ENCODE data around the gene ZC3H14. TPM values are rescaled to one million over a fixed set of nuclear protein-coding genes. Genes with fewer than 3 reads are reported as not detected.

ZC3H14 gene
- total RNA-seq, 1 donor from 2014 or later: 40.0 TPM

GRCh38 chr14:88669346-88669745 lies 106.5 kb downstream of the ZC3H14 start:
- intact Hi-C loops (cut with micrococcal nuclease): loop anchor here (5.0 kb wide), 1 partner anchor 358 kb away; no protein-coding TSS in a partner anchor

Other genes with a start within 250 kb of the ZC3H14 start
- not detected in 2 replicates for gene KCNK10, start 239.8 kb upstream of the ZC3H14 start, total RNA-seq
- gene SPATA7, start 177.4 kb upstream of the ZC3H14 start, total RNA-seq: 2.4 TPM in 2 replicates
- gene PTPN21, start 8.0 kb upstream of the ZC3H14 start, total RNA-seq: not detected in 2 replicates
- 2.4 and 3.0 TPM in 2 replicates for gene EML5, start 229.9 kb downstream of the ZC3H14 start, total RNA-seq